Measurements from ENCODE around the gene ZNF189.

- no peak for TF ChIP-seq GABPA (IDR thresholded peaks at IDR 0.05; ENCODE audit: low read depth)
- no peak for TF ChIP-seq CTCF (IDR thresholded peaks at IDR 0.05; ENCODE audit: insufficient read depth, low read length)
- TF ChIP-seq REST (IDR thresholded peaks at IDR 0.05; ENCODE audit: insufficient replicate concordance, low read depth): no peak
These were observed 39.2 kb downstream of the ZNF189 start for GRCh38 chr9:101437806-101438232.
